ENCODE measurements around the gene DDX5. TPM values are rescaled to one million over a fixed set of nuclear protein-coding genes. Genes with fewer than 3 reads are reported as not detected.

Gene DDX5
- total and polyA plus RNA-seq, 2 donors (not counting 1 experiment from before 2014, with no cell fraction given), result 439 to 598 TPM

Other genes with a start within 250 kb of the DDX5 start
- gene TEX2, start 243.0 kb downstream of the DDX5 start, total RNA-seq, result 23.6 and 33.4 TPM in 2 replicates
- gene TEX2, start 243.0 kb downstream of the DDX5 start, polyA plus RNA-seq, result 18.6 and 25.6 TPM in 2 replicates
- 0.26 and 0.50 TPM in 2 replicates for gene PECAM1, start 115.4 kb downstream of the DDX5 start, total RNA-seq
- 0.08 and 0.12 TPM in 2 replicates for gene PECAM1, start 115.4 kb downstream of the DDX5 start, polyA plus RNA-seq
- 4.4 and 9.1 TPM in 2 replicates for gene MILR1, start 57.2 kb downstream of the DDX5 start, total RNA-seq
- gene MILR1, start 57.2 kb downstream of the DDX5 start, polyA plus RNA-seq, result 11.6 and 33.3 TPM in 2 replicates
- gene POLG2, start 9.2 kb downstream of the DDX5 start, total RNA-seq, result 21.3 and 24.9 TPM in 2 replicates
- gene POLG2, start 9.2 kb downstream of the DDX5 start, polyA plus RNA-seq, result 5.3 and 6.9 TPM in 2 replicates
- gene CEP95, start 688 bp upstream of the DDX5 start, total RNA-seq, result 24.4 and 24.8 TPM in 2 replicates
- 12.6 and 16.6 TPM in 2 replicates for gene CEP95, start 688 bp upstream of the DDX5 start, polyA plus RNA-seq
- 71.7 and 108 TPM in 2 replicates for gene SMURF2, start 156.0 kb upstream of the DDX5 start, total RNA-seq
- 96.3 and 103 TPM in 2 replicates for gene SMURF2, start 156.0 kb upstream of the DDX5 start, polyA plus RNA-seq